ENCODE data around the gene TKTL2. TPM values are rescaled to one million over a fixed set of nuclear protein-coding genes. Genes with fewer than 3 reads are reported as not detected.

The TKTL2 gene
- total RNA-seq, 4 donors from 2014 or later, result not detected

DNA sequence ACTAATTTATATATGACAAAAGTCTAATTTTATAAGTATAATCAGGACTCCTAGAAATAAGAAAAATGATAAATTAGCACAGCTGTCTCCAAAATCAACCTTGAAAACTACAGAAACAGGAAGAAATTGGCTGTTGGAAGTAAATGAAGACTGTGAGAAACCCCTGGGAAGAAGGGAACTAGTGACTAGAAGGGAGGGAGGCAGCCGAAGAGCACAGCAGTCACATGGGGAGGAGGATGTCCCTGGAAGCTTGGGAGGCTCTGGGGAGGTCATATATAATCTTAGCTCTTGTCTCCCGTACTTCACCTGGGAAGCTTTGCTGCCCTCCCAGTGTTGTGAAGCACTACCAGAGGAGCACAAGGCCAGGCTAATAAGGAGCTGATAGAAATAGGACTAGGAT, 12.0 kb upstream of the TKTL2 start:
- WGBS, result 80% methylated on average over 2 of the region's 2 CpGs
- Histone ChIP-seq H3K4me3 (no peak overlapping the region), H3K36me3 (no peaks in the 10 kb centered on the region), H3K9me3 (no peaks in the 10 kb centered on the region), H3K27ac (no peak overlapping the region), H3K4me1 (no peaks in the 10 kb centered on the region), H3K27me3 (no peaks in the 10 kb centered on the region)
- no peak for TF ChIP-seq POLR2AphosphoS5 (IDR thresholded peaks at IDR 0.05)
- TF ChIP-seq POLR2A (IDR thresholded peaks at IDR 0.05), result no peak
- no peak for TF ChIP-seq EP300 (IDR thresholded peaks at IDR 0.05)
- no peak for TF ChIP-seq CTCF (IDR thresholded peaks at IDR 0.05)
- DNase-seq (ENCODE audit: low spot score in 2 of 2), result no peak

DNA sequence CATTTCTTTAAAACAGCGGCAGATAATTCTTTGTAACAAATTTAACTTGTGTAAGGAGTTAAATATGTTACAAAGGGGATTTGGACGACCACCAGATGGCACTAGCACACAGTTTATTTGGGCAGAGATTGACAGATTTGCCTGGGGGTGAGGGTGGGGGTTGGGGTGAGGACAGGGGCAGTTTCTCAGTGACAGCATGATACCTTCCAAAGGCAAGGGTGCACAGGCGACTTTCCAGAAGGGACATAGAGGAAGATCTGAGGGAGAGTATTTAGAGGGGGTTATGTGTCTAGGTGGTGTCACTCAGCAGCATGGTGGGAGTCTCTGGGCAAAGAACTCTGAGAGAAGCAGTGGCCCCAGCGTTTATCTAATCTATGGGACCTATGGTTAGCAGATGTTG, 11.4 kb upstream of the TKTL2 start:
- DNase-seq (ENCODE audit: low spot score in 2 of 2), result no peak
- H3K36me3 ChIP-seq, result no peaks in the 10 kb centered on the region
- H3K9me3 ChIP-seq, result no peaks in the 10 kb centered on the region
- no peaks in the 10 kb centered on the region for H3K4me1 ChIP-seq
- H3K4me3 ChIP-seq, result no peak overlapping the region
- no peaks in the 10 kb centered on the region for H3K27me3 ChIP-seq
- no peak overlapping the region for H3K27ac ChIP-seq
- 22% methylated on average over 4 of the region's 4 CpGs for WGBS
- TF ChIP-seq POLR2A (IDR thresholded peaks at IDR 0.05), result no peak
- TF ChIP-seq CTCF (IDR thresholded peaks at IDR 0.05), result peak in 1 of 2 donors; percentile 15

- TF ChIP-seq POLR2AphosphoS5 (IDR thresholded peaks at IDR 0.05), result no peak
- TF ChIP-seq POLR2A (IDR thresholded peaks at IDR 0.05), result no peak
- no peak for TF ChIP-seq EP300 (IDR thresholded peaks at IDR 0.05)
- TF ChIP-seq CTCF (IDR thresholded peaks at IDR 0.05), result no peak
- no peaks in the 10 kb centered on the region for H3K4me1 ChIP-seq
- H3K9me3 ChIP-seq, result no peaks in the 10 kb centered on the region
- no peaks in the 10 kb centered on the region for H3K27me3 ChIP-seq
- WGBS, result 65% methylated on average over 1 of the region's 1 CpG
- H3K36me3 ChIP-seq, result no peaks in the 10 kb centered on the region
- no peak overlapping the region for H3K4me3 ChIP-seq
- DNase-seq (ENCODE audit: low spot score in 2 of 2), result no peak
- H3K27ac ChIP-seq, result no peak overlapping the region
Observed at GRCh38 chr4:163482190-163482589, 8.6 kb upstream of the TKTL2 start.

DNA sequence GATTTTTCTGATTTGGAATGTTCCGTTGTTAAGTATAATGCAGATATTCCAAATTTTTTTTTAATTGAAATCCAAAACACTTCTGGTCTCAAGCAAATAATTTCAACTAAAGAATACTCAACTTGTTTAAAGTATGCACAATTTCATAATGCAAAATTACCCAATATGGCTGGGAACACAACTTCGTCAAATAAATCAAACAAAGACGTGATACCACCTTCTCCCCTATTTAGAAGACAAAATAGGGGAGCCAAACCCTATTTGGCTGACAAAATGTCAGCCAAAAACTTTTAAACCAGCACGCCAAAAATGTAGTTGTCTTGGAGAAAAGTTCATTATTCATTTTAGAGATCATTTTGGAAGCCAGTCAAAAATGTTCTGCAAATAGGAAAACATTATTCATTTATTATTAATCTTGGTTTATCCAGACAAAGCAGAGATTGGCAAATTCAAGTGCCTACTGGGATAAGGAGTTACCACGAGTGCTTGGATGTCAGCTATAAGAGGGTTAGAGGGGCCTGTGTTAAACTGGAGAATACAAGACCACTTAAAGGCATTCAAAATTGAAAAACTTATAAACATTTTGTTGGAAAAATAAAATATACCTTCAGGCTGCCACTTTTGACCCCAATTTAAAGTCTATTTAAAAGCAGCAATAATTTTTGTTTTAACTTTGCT, 3.3 kb upstream of the TKTL2 start:
- WGBS, result 68% methylated on average over 5 of the region's 5 CpGs
- no peak for DNase-seq (ENCODE audit: low spot score in 2 of 2)
- Histone ChIP-seq H3K4me1 (no peaks in the 10 kb centered on the region), H3K27ac (no peak overlapping the region), H3K4me3 (no peak overlapping the region), H3K27me3 (no peaks in the 10 kb centered on the region), H3K36me3 (no peaks in the 10 kb centered on the region), H3K9me3 (no peaks in the 10 kb centered on the region)
- no peak for TF ChIP-seq EP300 (IDR thresholded peaks at IDR 0.05)
- no peak for TF ChIP-seq POLR2A (IDR thresholded peaks at IDR 0.05)
- no peak for TF ChIP-seq CTCF (IDR thresholded peaks at IDR 0.05)
- TF ChIP-seq POLR2AphosphoS5 (IDR thresholded peaks at IDR 0.05), result no peak

DNA sequence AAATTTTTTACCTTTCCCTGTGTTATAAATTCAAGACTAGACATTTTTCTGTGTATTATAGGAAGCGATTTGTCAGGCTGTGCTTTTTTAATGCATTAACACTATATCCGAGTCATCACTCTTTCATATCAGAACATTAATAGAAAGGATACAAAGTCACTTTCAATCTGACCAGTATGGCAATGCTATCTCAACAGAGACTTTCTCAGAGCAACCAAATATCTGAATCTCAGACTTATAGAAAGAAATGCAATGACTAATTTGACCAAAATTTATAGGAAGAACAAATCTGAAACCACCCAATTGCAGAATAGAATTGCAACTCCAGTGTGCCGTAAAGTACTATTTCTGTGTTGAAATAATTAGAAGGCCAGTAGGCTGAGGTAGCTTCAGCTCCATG, 473 bp upstream of the TKTL2 start:
- 84% methylated on average over 3 of the region's 3 CpGs for WGBS
- Histone ChIP-seq H3K36me3 (no peaks in the 10 kb centered on the region), H3K27ac (no peak overlapping the region), H3K27me3 (no peaks in the 10 kb centered on the region), H3K4me3 (no peak overlapping the region), H3K4me1 (no peaks in the 10 kb centered on the region), H3K9me3 (no peaks in the 10 kb centered on the region)
- no peak for DNase-seq (ENCODE audit: low spot score in 2 of 2)
- no peak for TF ChIP-seq POLR2A (IDR thresholded peaks at IDR 0.05)
- no peak for TF ChIP-seq CTCF (IDR thresholded peaks at IDR 0.05)
- TF ChIP-seq EP300 (IDR thresholded peaks at IDR 0.05), result no peak
- no peak for TF ChIP-seq POLR2AphosphoS5 (IDR thresholded peaks at IDR 0.05)
